SK-N-SH treated with all-trans-retinoic acid at 6 μM for 48 hours (cell line): ENCODE results near the gene MIEF2.

Experiments
- ARNTL ChIP-seq: fragments of 450-650 bp; formaldehyde crosslinking; IDR thresholded peaks from 2 replicates; pipeline ENCODE4 v1.5.0; 2020; ENCODE audit warnings: low read depth, mild to moderate bottlenecking, moderate library complexity, borderline replicate concordance
- BACH2 ChIP-seq: fragments of 250-450 bp; sonication (Bioruptor Pico); IDR thresholded peaks from 2 replicates; pipeline ENCODE4 v1.9.0; 2021; ENCODE audit warnings: mild to moderate bottlenecking, borderline replicate concordance
- CREB5 ChIP-seq: fragments of 250-450 bp; sonication (Bioruptor Pico); IDR thresholded peaks from 2 replicates; pipeline ENCODE4 v1.5.1; 2020; ENCODE audit warnings: low read depth, mild to moderate bottlenecking, moderate library complexity
- GLIS3 ChIP-seq: fragments of 250-450 bp; sonication (Bioruptor Pico); IDR thresholded peaks from 2 replicates; pipeline ENCODE4 v1.5.0; 2020; ENCODE audit warnings: mild to moderate bottlenecking, moderate library complexity
- PATZ1 ChIP-seq: fragments of 250-450 bp; sonication (Bioruptor Pico); IDR thresholded peaks from 2 replicates; pipeline ENCODE4 v1.8.0; 2020; ENCODE audit warnings: mild to moderate bottlenecking, moderate library complexity, borderline replicate concordance
- PPARA ChIP-seq: fragments of 250-450 bp; sonication (Bioruptor Pico); IDR thresholded peaks from 2 replicates; pipeline ENCODE4 v1.5.0; 2020; ENCODE audit warnings: mild to moderate bottlenecking, borderline replicate concordance
- RARB ChIP-seq: fragments of 250-450 bp; sonication (Bioruptor Pico); IDR thresholded peaks from 2 replicates; pipeline ENCODE4 v1.8.0; 2021; ENCODE audit warnings: mild to moderate bottlenecking, moderate library complexity
- SNAI2 ChIP-seq: fragments of 250-450 bp; sonication (Bioruptor Pico); IDR thresholded peaks from 2 replicates; pipeline ENCODE4 v1.5.0; 2020; ENCODE audit warnings: mild to moderate bottlenecking, moderate library complexity
- TSHZ2 ChIP-seq: fragments of 250-450 bp; sonication (Bioruptor Pico); IDR thresholded peaks from 2 replicates; pipeline ENCODE4 v1.5.0; 2020; ENCODE audit warnings: mild to moderate bottlenecking, moderate library complexity
- ZNF565 ChIP-seq: fragments of 450-650 bp; formaldehyde crosslinking; conservative IDR thresholded peaks from 2 replicates; pipeline ENCODE4 v1.5.0; 2020; ENCODE audit warnings: low read depth, mild to moderate bottlenecking, moderate library complexity
- ZNF70 ChIP-seq: fragments of 450-650 bp; formaldehyde crosslinking; IDR thresholded peaks from 2 replicates; pipeline ENCODE4 v1.5.0; 2020; ENCODE audit warnings: mild to moderate bottlenecking, moderate library complexity

GRCh38 chr17:18291718-18292540 lies 31.5 kb downstream of the MIEF2 start:
- TF ChIP-seq BACH2, result no peak
- no peak for TF ChIP-seq ARNTL (CRISPR knock-in tag)
- no peak for TF ChIP-seq TSHZ2 (CRISPR knock-in tag)
- TF ChIP-seq GLIS3, result no peak
- no peak for TF ChIP-seq PATZ1 (CRISPR knock-in tag)
- TF ChIP-seq PPARA, result no peak
- TF ChIP-seq CREB5 (CRISPR knock-in tag), result no peak
- no peak for TF ChIP-seq RARB (CRISPR knock-in tag)
- no peak for TF ChIP-seq ZNF70 (CRISPR knock-in tag)
- TF ChIP-seq SNAI2 (CRISPR knock-in tag), result no peak
- no peak for TF ChIP-seq ZNF565 (CRISPR knock-in tag)
